Endothelial cell of umbilical vein (primary cell): Measurements from ENCODE around the gene SYNGR3.

Experiments
- EZH2 ChIP-seq: IDR thresholded peaks from 2 replicates; pipeline ENCODE4 v1.6.1; 2012; ENCODE audit warnings: borderline replicate concordance, low read depth, mild to moderate bottlenecking, moderate library complexity, low read length, inconsistent platforms; ENCODE audit not compliant: severe bottlenecking
- POLR2AphosphoS5 ChIP-seq: IDR thresholded peaks from 2 replicates; pipeline ENCODE4 v1.6.1; 2012; ENCODE audit warnings: low read depth, mild to moderate bottlenecking, control low read depth, low read length, moderate library complexity; ENCODE audit not compliant: insufficient read depth

GRCh38 chr16:2019921-2020831 is 30.4 kb downstream of the SYNGR3 start:
- peak; percentile 30 for TF ChIP-seq EZH2
- no peak for TF ChIP-seq POLR2AphosphoS5
